GM19043 (cell line): ENCODE data around the gene SETD2.
"Not testable (repeated sequence)": the region's sequence is repeated elsewhere in the genome, so short reads cannot be mapped to it uniquely, and the experiment has no call there.

Experiments
- ATAC-seq: cut with Tn5 transposase; IDR thresholded peaks from one replicate; pipeline ENCODE4 v1.9.1; 2021; ENCODE audit warnings: low read depth; ENCODE audit not compliant: unreplicated experiment

SETD2 gene

DNA sequence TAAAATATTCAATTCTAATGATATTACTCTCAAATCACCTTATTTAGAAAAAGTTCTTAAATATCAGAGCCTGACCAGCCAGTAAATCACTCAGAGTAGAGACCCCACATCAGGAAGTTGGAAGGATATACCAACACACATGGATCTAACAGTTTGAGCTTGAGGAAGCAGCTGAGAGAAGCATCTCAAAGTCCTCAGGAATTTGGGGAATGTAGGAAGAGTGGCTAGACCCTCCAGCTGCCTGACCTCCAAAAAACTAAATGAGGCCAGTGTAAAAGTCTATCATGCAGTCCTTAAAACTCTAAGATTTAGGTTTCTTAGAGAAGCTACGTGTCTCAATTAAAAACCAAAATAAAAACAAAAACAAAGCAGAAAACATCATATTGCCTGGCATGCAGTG lies 55.4 kb downstream of the SETD2 start:
- ATAC-seq, result no peak

- no peak for ATAC-seq
These were observed 59.7 kb downstream of the SETD2 start for GRCh38 chr3:47104259-47104658.

GRCh38 chr3:47103619-47104018 lies 60.3 kb downstream of the SETD2 start:
- ATAC-seq, result no peak

DNA sequence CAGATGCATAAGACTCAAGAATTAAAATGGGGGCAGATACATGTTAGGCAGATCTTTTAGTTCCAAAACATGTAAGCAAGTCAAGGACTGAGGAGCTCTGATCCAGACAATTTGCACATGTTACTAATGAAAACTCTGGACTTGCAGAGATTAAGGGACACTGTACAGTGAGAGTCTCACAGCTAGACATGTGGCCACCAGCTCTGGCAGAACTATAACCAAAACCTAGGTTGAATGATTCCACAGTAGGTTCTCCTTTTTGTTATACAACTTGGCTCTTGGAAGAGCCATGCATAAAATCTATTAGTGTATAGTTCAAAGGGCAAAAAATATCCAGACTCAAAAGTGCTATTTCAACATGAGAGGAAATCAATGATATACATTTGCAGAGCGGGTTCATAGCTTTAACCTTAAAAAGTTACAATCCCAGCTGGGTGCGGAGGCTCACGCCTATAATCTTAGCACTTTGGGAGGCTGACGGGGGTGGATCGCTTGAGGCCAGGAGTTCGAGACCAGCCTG lies 61.8 kb downstream of the SETD2 start:
- ATAC-seq, result no peak

- ATAC-seq, result no peak
These were observed 65.0 kb downstream of the SETD2 start for GRCh38 chr3:47098910-47099309.

GRCh38 chr3:47097864-47098263 lies 66.0 kb downstream of the SETD2 start:
- no peak for ATAC-seq

GRCh38 chr3:47096959-47097358 lies 67.0 kb downstream of the SETD2 start:
- no peak for ATAC-seq

- ATAC-seq, result no peak
These were observed 71.8 kb downstream of the SETD2 start for GRCh38 chr3:47092090-47092489.

DNA sequence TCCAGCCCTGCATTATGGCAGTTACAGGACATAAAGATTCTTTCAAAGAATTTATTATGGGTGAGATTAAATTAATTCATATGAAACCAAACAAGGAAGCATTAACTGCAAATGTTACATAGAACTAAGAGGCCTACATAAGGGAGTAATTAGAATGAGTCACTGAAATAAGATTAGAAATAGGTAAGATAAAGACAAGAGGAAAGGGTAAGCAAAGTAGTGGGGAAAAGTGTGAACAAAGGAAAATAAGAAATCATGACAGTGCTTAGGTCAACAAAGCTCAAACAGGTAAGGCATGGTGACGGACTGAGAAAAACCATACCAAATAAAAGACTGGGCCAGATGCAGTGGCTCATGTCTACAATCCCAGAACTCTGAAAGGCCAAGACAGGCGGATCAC lies 74.3 kb downstream of the SETD2 start:
- no peak for ATAC-seq

- no peak for ATAC-seq
These were observed 77.8 kb downstream of the SETD2 start for GRCh38 chr3:47086071-47086470.

GRCh38 chr3:47083786-47084185 lies 80.1 kb downstream of the SETD2 start:
- ATAC-seq, result no peak

DNA sequence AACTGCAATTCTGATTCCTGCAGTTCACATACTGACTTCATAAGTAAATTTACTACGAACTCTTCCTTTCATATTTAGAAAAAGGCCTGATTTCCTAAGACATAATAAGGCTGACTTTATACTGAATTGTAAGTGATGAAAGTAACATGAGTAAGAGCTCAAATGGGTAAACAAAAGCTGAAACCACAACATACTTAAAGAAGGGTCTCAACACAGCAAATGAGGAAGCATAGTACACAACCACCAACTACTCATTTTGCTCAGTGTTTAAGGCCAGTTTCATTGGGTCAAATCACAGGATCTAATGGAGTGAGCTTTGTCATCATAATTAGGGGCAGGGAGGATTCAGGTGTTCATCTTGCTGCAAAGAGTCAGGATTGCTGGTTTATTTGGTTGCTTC lies 81.4 kb downstream of the SETD2 start:
- ATAC-seq, result no peak

DNA sequence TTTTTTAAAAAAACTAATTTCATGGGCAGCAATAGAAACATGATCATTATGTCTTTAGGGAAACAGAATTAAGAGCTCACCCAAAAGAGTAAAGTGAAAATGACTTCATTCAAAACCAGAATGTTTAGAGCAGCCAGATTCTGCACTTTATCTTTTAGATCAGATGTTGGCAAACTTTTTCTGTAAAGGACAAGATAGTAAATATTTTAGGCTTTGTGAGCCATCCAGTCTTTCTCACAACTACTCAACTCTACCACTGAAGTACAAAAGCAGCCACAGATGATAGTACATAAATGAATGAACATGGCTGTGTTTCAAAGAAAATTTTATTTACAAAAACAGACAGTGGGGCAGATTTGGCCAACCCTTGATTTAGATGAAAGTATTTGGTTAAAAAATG lies 84.5 kb downstream of the SETD2 start:
- no peak for ATAC-seq

GRCh38 chr3:47073685-47074084 lies 90.2 kb downstream of the SETD2 start:
- no peak for ATAC-seq

GRCh38 chr3:47070770-47071169 lies 93.1 kb downstream of the SETD2 start:
- ATAC-seq, result no peak

DNA sequence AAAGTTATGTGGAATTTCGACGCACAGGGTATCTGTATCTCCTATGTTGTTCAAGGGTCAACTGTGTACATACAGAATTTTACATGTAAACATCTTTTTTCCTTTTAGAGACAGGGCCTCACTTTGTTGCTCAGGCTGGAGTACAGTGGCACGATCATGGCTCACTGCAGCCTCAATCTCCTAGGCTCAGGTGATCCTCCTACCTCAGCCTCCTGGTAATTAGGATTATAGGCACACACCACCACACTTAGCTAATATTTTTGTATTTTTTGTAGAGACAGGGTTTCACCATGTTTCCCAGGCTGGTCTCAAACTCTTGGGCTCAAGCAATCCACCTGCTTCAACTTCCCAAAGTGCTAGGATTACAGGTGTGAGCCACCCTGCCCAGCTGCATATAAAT lies 97.7 kb downstream of the SETD2 start:
- ATAC-seq, result not testable (repeated sequence)

DNA sequence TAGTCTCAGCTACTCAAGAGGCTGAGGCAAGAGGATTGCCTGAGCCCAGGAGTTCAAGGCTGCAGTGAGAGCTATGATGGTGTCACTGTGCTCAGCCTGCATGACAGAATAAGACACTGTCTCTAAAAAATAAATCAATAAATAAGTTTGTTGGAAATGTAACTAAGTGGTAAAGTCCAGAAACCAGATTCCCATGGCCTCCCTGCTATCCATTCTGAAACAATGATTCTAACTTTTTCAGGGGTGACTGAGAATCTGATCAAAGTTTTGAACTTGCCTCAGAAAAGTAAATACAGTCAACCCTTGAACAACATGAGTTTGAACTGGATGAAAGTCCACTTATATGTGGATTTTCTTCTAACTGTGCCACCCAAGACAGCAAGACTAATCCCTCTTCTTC lies 98.2 kb downstream of the SETD2 start:
- ATAC-seq, result no peak

DNA sequence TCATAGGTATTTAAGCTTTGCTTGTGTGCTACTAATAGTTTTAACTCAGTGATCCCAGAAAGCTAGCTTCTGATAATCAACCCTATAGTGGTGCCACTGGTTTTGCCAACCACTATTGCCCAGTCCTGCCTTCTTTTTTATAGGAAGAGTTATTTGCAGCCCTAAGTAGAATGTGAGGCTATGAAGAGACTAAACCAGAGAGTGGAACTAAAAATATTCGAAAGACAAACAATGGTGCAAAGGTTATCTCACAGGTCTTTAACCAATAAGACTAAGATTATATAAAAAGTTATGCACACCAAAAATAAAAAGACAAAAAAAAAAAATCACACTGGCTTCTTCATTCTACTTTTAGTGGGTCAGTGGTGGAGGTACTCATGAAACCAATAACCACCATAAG lies 98.9 kb downstream of the SETD2 start:
- no peak for ATAC-seq

- no peak for ATAC-seq
These were observed 106.7 kb downstream of the SETD2 start for GRCh38 chr3:47057212-47057671.

DNA sequence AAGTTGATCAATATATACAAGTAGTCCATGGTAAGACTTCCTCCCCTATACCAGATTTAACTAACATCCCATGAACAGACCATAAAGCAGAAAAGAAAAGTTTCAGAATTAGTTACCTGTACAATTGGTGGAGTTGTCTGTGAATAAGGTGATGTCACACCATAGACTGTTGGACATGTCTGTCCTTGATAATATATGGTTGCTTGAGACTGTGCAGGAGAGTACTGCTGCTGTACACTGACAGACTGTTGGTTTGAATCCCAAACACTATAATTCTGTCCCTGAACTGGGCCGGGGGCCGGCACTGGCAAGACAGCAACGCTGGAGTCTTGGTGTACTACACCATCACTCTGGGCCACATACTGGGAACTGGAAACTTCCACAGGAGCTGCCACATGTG lies 107.2 kb downstream of the SETD2 start:
- no peak for ATAC-seq

DNA sequence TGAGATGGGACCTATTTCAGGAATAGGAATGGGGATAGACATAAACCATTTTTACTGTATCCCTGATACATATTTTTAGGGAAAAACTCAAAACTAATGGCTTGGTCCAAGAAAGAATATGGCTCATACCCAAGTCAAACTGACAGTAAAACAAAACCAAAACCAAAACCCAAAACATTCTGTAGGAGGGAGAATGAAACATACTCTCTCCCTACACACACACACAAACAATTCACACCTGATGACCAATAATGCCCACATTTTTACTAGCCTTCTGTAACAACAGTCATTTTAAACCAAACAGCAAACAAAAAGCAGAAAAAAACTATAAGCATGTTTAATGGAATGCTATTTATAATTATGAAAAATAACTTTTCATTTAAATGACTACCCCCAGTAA lies 109.5 kb downstream of the SETD2 start:
- no peak for ATAC-seq

- ATAC-seq, result no peak
These were observed 116.2 kb downstream of the SETD2 start for GRCh38 chr3:47047673-47048072.

DNA sequence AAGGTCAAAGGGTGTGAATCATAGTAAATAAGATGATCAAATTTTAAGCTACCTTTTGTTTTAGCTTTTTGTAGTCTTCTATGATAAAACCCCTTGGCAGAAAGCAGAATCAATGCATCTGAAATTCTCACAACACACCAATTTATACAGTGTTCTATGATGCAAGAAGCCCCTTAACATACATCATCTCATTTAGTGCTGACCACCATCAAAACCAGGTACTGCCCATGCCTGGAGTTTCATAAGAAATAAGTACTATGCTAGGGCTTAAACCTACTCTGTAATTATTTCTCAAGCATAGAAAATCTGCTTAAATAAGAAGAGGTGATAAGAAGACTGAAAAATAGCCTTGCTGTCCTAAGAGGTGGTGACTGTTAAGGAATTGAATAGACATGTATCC lies 116.8 kb downstream of the SETD2 start:
- ATAC-seq, result no peak
